GM19438 (cell line): ENCODE measurements around the gene METTL1.
"Not testable (repeated sequence)": the region's sequence is repeated elsewhere in the genome, so short reads cannot be mapped to it uniquely, and the experiment has no call there.

ENCODE experiments used
- ATAC-seq: cut with Tn5 transposase; IDR thresholded peaks from one replicate; pipeline ENCODE4 v1.9.1; 2021; ENCODE audit warnings: low read depth; ENCODE audit not compliant: unreplicated experiment

Gene METTL1

DNA sequence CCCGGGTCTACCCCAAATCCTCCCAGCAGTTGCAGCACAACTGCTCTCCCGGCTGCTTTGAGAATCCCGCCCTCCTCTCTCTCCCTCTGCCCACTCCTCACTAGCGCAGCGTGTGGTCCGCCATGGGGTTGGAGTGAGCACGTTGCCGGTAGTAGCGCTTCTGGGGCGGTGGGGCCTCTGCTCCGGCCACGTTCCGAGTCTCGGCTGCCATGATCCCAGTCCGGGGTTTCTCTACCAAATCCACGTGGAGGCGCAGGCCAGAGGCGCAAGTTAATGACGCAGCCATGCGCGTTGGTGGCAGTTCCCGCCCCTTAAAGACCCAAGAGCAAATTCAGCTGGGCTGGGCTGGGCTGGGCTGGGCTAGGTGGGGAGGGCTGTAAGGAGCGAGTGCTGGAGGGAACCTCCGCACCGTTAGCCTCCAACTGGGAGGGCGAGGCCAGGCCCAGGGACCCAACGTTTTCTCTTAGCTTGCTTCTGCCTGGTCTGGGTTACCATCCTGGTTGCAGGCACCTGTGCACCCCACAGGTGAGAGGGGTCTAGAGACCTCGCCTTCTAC, at the start of gene METTL1:
Gene METTL1 (minus strand): TSS at position 233 of the 556 bp plus-strand sequence. CDS start 22 bp downstream, at position 211.
- peak; percentile 84 for ATAC-seq

- not testable (repeated sequence) for ATAC-seq
Measured at GRCh38 chr12:57821015-57821414, 49.1 kb upstream of the METTL1 start.

GRCh38 chr12:57820119-57820518, 48.2 kb upstream of the METTL1 start:
- not testable (repeated sequence) for ATAC-seq

DNA sequence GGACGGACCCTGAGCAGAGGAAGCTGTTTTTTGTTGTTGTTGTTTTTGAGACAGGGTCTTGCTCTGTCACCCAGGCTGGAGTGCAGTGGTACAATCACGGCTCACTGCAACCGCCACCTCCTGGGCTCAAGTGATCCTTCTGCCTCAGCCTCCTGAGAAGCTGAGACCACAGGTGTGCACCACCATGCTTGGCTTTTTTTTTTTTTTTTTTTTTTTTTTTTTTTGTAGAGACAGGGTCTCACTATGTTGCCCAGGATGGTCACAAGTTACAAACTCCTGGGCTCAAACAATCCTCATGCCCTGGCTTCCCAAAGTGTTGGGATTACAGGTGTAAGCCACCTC, 46.1 kb upstream of the METTL1 start:
- not testable (repeated sequence) for ATAC-seq

GRCh38 chr12:57817261-57817989, 45.5 kb upstream of the METTL1 start:
- no peak for ATAC-seq

DNA sequence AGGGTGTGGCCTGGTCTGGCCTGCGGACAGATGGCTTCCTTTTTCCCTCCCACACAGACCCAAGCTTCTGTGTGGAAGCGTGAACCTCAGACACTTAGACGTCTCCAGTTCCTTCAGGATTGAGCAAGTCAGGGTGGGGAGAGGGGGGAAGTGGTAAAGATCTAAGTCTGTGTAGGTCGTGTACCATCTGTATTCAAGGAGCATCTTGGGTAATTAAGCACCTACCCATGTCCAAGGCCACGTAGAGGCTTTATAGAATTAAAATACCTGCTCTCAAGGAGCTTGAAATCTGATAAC, 44.9 kb upstream of the METTL1 start:
- ATAC-seq = no peak

- ATAC-seq = no peak
Measured at GRCh38 chr12:57816001-57816854, 44.3 kb upstream of the METTL1 start.

- ATAC-seq = no peak
Measured at GRCh38 chr12:57815177-57816000, 43.5 kb upstream of the METTL1 start.

DNA sequence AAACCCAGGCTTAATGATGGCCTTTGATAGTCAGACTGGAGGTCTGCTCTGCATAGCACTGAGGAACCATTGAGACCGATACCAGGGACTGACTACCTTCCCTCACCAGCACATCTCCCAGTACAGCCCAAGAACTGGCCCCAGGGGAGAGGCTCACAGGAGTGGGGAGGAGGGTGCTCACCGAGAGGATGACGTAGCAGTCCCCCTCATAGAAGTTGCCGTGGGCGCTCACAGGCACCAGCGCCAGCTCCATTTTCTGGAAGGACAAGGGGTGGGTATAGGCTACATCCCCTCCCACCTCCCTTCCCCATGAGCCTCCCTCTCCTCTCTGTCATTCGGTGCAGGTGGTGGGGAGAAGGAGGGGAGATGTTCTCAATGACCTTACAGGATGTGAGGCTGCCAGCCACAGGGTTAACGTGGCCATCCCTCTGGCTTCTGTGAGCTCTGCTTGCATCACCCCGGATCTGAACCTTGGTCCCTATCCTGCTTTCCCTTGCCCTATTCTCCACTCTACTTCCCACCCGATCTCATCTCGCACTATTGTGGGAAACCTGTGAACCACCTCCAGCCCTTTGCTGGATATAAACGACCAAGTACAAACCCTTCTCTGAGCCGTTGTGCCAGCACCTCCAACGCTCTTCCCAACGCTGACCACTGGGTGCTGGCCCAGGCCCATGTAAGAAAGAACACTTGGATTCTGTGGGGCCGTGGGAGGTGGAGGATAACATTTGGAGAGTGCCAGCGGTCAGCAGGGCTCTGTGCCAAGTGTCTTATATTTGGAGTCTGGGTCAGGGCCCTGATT, 42.3 kb upstream of the METTL1 start:
- ATAC-seq = no peak

DNA sequence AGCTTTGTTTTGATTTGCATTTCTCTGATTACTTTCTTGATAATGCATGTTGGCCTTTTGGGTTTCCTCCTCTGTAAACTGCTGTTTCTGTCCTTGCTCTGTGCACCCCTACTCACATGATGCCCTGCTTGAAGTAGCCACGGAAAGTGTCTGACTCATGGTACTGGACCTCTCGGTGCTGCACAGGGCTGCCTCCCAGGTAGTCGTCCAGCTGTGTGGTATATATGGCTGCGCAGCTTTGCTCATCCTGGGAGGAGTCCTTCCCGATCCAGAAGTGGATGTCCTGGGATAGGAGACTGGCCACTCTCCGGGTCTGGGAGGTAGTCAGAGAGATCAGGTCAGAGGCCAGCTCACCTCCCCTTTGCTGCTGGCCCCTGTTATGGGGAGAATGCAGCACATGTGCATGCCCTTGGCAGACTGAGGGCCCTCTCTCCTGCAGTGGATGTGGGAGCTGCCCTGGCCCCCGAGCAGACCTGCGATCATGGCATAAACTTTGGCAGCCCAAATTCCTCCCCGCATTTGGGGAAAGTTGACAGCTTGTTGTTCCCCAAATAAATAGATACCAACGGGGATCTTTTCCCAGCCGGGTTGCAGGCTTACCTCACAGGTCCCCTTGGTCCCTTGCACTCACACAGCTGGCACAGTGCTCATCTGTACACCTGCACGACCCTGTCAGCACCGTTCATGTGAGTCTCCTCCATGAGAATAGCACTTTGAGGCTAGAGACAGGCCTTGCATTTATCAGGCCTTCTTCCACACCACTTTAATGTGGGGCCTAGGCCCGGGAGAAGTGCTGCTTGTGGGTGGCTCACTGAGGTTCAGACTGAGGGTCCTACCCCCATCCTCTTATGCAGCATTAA, 41.4 kb upstream of the METTL1 start:
- no peak for ATAC-seq

- ATAC-seq = no peak
Measured at GRCh38 chr12:57811028-57811755, 39.3 kb upstream of the METTL1 start.

- no peak for ATAC-seq
Measured at GRCh38 chr12:57810450-57810849, 38.5 kb upstream of the METTL1 start.

DNA sequence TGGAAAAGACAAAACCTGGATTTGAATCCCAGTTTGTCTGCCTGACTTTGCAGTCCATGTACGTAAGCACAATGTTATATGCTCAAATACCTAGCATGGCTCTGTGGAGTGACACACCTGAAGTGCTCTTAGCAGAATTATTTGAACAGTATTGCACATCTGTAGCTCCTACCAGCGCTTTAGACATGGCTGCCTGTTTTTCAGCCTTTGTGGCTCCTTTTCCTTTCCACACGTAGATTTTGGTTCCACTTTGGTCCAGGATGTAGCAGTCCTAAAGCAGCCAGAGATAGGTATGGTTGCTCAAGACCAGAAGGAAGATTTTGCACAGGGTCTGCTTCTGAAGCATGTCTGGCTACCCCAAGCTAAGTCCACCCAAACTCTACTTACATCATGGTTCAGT, 37.5 kb upstream of the METTL1 start:
- ATAC-seq = no peak

- no peak for ATAC-seq
Measured at GRCh38 chr12:57808351-57808750, 36.4 kb upstream of the METTL1 start.

GRCh38 chr12:57807285-57807684, 35.4 kb upstream of the METTL1 start:
- ATAC-seq = no peak

DNA sequence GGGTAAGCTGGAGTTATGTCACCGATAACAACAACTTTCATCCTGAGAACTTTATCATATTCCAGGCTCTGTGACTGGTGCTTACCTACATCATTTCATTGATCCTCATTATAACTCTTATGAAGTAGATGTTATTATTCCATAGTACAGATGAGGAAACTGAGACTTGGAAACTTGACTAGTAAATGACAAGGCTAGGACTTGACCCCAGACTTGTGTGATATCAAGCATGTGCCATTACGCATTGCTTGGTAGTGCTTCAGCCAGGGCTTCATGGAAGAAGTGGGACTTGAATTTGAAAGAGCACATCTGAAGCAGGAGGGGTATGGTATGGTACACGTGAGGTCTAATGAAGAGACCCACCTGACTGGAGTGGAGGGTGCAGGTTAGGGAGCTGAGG, 34.8 kb upstream of the METTL1 start:
- no peak for ATAC-seq

- no peak for ATAC-seq
Measured at GRCh38 chr12:57803319-57803893, 31.5 kb upstream of the METTL1 start.

- no peak for ATAC-seq
Measured at GRCh38 chr12:57802607-57803006, 30.7 kb upstream of the METTL1 start.
